Measurements from ENCODE around the gene MOV10L1.

Gene MOV10L1

DNA sequence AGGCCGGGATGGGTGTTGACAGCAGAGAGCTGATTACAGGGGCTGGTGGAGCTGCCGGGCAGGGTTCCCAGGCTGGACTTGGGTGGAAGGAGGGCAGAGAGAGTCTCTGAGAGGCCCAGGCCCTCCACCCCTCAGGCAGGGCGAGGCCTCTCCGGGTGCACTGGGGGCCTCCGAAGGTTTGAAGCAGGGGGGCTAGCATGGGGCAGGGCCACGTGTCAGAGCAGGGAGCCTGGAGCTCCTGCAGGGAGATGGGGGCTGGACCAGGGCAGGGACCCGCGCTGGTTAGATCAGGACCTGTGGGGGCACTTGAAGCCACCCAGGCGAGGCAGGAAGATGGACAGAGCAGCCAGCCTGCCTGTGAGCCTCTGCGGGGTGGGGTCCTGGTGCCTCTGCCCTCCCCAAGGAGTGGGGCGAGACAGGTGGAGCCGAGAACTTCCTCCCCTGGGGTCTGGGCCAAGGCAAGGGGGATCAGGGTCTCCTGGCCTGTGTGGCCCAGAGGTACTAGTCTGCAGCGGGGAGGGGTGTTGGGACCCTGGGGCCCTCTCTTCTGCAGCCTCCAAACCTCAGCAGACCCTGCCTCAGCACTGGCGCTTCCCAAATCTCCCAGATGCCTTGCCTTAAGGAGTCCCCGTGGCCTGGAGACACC, 81.6 kb downstream of the MOV10L1 start:
- DNase-seq (ENCODE audit: low read depth) = no peak
- no peak overlapping the region for H3K4me3 ChIP-seq (ENCODE audit: low read length)
- TF ChIP-seq, protein P1, sequence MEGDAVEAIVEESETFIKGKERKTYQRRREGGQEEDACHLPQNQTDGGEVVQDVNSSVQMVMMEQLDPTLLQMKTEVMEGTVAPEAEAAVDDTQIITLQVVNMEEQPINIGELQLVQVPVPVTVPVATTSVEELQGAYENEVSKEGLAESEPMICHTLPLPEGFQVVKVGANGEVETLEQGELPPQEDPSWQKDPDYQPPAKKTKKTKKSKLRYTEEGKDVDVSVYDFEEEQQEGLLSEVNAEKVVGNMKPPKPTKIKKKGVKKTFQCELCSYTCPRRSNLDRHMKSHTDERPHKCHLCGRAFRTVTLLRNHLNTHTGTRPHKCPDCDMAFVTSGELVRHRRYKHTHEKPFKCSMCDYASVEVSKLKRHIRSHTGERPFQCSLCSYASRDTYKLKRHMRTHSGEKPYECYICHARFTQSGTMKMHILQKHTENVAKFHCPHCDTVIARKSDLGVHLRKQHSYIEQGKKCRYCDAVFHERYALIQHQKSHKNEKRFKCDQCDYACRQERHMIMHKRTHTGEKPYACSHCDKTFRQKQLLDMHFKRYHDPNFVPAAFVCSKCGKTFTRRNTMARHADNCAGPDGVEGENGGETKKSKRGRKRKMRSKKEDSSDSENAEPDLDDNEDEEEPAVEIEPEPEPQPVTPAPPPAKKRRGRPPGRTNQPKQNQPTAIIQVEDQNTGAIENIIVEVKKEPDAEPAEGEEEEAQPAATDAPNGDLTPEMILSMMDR (conservative IDR thresholded peaks at IDR 0.05; ENCODE audit: low read length) = no peak

DNA sequence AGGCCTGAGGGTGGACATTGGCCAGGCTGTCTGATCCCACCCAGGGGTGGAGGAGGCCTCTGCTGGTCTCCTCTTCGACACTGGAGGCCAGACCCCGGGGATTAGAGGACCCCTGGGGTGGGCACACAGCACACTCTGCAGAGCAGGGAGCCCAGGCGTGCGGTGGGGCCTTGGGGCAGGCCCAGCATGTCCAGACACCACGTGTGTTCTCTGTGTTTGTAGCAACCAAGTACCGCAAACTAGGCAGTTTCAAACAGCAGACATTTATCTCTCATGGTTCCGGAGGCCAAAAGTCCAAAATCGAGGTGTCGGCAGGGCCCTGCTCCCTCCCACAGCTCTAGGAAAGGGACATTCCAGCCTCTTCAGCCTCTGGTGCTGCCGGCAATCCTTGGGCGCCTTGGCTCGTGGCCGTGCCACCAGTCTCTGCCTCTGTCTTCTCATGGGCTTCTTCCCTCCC, 82.2 kb downstream of the MOV10L1 start:
- no peak overlapping the region for H3K4me3 ChIP-seq (ENCODE audit: low read length)
- no peak for DNase-seq (ENCODE audit: low read depth)
- TF ChIP-seq, protein P1 (conservative IDR thresholded peaks at IDR 0.05; ENCODE audit: low read length) = no peak

DNA sequence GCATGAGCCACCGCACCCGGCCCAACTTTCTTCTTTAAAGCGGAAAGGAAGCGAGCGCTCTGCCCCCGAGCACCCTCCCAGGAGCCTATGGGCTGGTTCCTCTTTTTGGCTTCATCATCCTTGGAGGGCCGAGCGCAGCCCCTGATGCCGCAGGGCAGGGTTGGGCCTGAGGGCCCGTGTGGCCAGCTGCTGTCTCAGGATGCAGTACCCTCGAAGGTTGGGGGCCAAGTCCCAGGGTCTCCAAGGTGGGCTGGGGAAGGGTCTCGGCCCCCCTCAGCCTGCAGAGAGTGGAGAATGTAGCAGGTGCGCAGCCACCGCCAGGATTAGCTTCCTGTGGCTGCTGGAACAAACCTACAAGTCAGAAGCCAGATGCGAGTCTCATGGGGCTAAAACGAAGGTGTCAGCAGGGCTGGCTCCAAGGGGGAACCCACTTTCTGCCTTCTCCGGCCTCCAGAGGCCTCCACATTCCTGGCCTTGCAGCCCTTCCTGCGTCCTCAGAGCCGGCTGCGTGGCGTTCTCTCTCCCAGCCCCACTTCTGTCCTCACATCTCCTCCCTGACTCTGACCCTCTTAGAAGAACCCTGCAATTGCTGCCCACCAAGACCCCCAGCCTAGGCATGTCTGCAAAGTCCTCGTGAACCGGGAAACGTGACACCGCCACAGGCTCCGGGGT, 83.6 kb downstream of the MOV10L1 start:
- TF ChIP-seq, protein P1 (conservative IDR thresholded peaks at IDR 0.05; ENCODE audit: low read length) = no peak
- DNase-seq (ENCODE audit: low read depth) = no peak
- H3K4me3 ChIP-seq (ENCODE audit: low read length) = no peak overlapping the region

DNA sequence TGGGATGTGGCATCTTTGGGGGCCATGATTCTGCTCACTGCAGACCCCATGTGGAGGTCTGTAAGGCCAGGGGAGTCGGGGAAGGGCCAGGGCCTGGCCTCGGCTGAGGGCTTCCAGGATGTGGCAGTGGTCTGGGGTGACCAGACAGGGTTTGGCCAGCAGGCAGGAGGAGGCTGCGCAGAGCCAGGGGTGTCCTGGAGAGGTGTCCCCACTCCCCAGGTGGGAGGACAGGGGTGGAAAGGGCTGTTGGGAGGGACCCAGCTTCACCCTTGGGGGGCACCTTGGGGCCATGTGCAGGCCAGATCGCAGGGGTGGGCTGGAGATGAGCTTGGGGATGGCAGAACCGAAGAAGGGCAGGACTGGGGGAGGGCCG, 84.2 kb downstream of the MOV10L1 start:
- no peak overlapping the region for H3K4me3 ChIP-seq (ENCODE audit: low read length)
- TF ChIP-seq, protein P1 (conservative IDR thresholded peaks at IDR 0.05; ENCODE audit: low read length) = no peak
- no peak for DNase-seq (ENCODE audit: low read depth)

DNA sequence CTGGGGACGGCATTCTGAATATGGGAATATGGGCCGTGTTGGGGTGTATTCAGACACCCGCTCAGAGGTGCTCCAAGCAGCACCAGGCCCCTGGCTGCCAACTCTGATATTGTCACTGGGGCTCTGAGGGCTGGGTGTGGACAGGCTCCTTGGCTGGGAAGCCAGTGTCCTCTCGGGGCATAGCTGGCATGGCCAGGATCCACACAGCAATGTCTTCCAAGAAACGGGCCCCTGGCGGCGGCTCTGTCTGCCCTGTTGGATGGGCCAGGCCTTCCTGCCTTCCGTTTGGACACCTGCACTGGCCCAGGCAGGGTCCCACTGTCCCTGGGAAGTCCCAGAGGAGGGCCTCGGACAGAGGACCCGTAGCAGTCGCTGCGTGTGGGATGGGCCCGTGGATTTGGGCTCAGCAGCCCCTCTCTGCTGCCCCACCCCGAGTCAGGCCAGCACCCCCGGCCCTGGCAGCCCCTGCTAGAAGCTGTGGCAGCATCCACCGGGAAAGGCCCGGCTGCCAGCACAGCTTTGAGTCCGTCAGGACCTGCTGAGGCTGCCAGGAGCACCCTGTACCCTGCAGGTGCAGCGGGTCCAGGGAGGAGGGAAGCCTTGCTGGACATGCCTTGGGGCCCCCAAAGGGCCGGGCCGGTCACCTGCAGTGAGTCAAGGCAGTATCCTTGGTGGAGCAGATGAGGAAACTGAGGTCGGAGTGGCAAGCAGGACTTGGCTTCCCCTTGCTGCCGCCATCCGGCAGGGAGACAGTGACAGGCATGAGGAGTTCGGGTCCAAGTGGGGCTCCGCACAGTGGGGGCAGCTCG, 84.8 kb downstream of the MOV10L1 start:
- no peak for DNase-seq (ENCODE audit: low read depth)
- TF ChIP-seq, protein P1 (conservative IDR thresholded peaks at IDR 0.05; ENCODE audit: low read length) = no peak
- H3K4me3 ChIP-seq (ENCODE audit: low read length) = no peak overlapping the region

DNA sequence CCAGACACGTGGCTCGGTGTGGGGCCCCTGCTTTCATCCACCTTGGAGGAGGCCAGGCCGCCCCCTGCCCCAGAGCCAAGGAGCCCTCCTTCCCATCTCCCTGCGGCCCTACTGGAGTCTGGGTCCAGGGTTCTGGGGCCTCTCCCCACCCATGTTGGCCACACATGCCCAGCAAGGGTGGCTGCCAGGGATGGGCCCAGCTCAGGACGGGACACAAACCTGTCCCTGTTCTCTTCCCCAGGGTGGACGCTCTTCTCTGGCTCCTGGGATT, 85.3 kb downstream of the MOV10L1 start:
- no peak for DNase-seq (ENCODE audit: low read depth)

More for the DNA sequence above, 85.3 kb downstream of the MOV10L1 start:
- H3K4me3 ChIP-seq (ENCODE audit: low read length) = no peak overlapping the region
- TF ChIP-seq, protein P1 (conservative IDR thresholded peaks at IDR 0.05; ENCODE audit: low read length) = no peak

Measured in AG10803 (cell line).